ENCODE measurements around the gene BCOR.
A peak's percentile ranks its signal among the peaks of the same experiment; 100 is the strongest.

The BCOR gene

GRCh38 chrX:40094900-40095582 lies 2.7 kb downstream of the BCOR start:
- DNase-seq (ENCODE audit: low spot score) (no peak), ATAC-seq (ENCODE audit: low read depth) (no peak)
- Histone ChIP-seq H3K4me1 (ENCODE audit: insufficient read depth, poor library complexity, severe bottlenecking) (no peaks in the 10 kb centered on the region), H3K27me3 (ENCODE audit: insufficient read depth, poor library complexity, severe bottlenecking) (no peaks in the 10 kb centered on the region), H3K36me3 (ENCODE audit: low read depth) (no peaks in the 10 kb centered on the region), H3K27ac (ENCODE audit: poor library complexity, severe bottlenecking) (peak overlapping the region; percentile 57), H3K9me3 (ENCODE audit: severe bottlenecking) (no peaks in the 10 kb centered on the region), H3K4me3 (ENCODE audit: severe bottlenecking) (peak overlapping the region; percentile 87)
- TF ChIP-seq, protein P1, sequence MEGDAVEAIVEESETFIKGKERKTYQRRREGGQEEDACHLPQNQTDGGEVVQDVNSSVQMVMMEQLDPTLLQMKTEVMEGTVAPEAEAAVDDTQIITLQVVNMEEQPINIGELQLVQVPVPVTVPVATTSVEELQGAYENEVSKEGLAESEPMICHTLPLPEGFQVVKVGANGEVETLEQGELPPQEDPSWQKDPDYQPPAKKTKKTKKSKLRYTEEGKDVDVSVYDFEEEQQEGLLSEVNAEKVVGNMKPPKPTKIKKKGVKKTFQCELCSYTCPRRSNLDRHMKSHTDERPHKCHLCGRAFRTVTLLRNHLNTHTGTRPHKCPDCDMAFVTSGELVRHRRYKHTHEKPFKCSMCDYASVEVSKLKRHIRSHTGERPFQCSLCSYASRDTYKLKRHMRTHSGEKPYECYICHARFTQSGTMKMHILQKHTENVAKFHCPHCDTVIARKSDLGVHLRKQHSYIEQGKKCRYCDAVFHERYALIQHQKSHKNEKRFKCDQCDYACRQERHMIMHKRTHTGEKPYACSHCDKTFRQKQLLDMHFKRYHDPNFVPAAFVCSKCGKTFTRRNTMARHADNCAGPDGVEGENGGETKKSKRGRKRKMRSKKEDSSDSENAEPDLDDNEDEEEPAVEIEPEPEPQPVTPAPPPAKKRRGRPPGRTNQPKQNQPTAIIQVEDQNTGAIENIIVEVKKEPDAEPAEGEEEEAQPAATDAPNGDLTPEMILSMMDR (IDR thresholded peaks at IDR 0.05; ENCODE audit: poor library complexity, severe bottlenecking) = no peak

- H3K36me3 ChIP-seq (ENCODE audit: low read depth) = no peaks in the 10 kb centered on the region
- H3K9me3 ChIP-seq (ENCODE audit: severe bottlenecking) = no peaks in the 10 kb centered on the region
- DNase-seq (ENCODE audit: low spot score) (no peak), ATAC-seq (ENCODE audit: low read depth) (peak; percentile 8)
- TF ChIP-seq, protein P1 (IDR thresholded peaks at IDR 0.05; ENCODE audit: poor library complexity, severe bottlenecking) = no peak
- peak overlapping the region; percentile 87 for H3K4me3 ChIP-seq (ENCODE audit: severe bottlenecking)
- peak overlapping the region; percentile 57 for H3K27ac ChIP-seq (ENCODE audit: poor library complexity, severe bottlenecking)
- H3K27me3 ChIP-seq (ENCODE audit: insufficient read depth, poor library complexity, severe bottlenecking) = no peaks in the 10 kb centered on the region
- H3K4me1 ChIP-seq (ENCODE audit: insufficient read depth, poor library complexity, severe bottlenecking) = no peaks in the 10 kb centered on the region
Measured at GRCh38 chrX:40094041-40094899, 3.5 kb downstream of the BCOR start.

DNA sequence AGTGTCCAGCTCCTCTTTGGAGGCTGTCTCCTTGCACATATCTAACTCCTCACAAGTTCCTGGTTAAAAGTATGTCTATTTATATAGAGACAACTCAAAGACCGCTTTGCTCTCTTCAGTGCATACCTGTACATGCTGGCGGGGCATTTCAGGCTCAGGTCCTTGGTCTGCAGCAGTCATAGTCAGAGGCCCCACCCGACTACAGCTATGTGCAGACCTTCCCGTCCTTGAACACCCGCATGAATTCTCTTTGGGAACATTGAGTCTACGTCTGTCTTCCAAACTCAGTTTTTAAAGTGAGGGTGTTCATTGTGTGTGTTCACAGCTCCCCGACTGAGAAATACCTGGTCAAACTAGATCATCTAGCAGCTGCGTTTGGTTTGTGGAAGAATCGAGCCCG lies 4.2 kb downstream of the BCOR start:
- no peaks in the 10 kb centered on the region for H3K36me3 ChIP-seq (ENCODE audit: low read depth)
- no peaks in the 10 kb centered on the region for H3K27me3 ChIP-seq (ENCODE audit: insufficient read depth, poor library complexity, severe bottlenecking)
- no peaks in the 10 kb centered on the region for H3K9me3 ChIP-seq (ENCODE audit: severe bottlenecking)
- peak overlapping the region; percentile 57 for H3K27ac ChIP-seq (ENCODE audit: poor library complexity, severe bottlenecking)
- ATAC-seq (ENCODE audit: low read depth) (no peak), DNase-seq (ENCODE audit: low spot score) (no peak)
- H3K4me1 ChIP-seq (ENCODE audit: insufficient read depth, poor library complexity, severe bottlenecking) = no peaks in the 10 kb centered on the region
- H3K4me3 ChIP-seq (ENCODE audit: severe bottlenecking) = no peak overlapping the region
- TF ChIP-seq, protein P1 (IDR thresholded peaks at IDR 0.05; ENCODE audit: poor library complexity, severe bottlenecking) = no peak

DNA sequence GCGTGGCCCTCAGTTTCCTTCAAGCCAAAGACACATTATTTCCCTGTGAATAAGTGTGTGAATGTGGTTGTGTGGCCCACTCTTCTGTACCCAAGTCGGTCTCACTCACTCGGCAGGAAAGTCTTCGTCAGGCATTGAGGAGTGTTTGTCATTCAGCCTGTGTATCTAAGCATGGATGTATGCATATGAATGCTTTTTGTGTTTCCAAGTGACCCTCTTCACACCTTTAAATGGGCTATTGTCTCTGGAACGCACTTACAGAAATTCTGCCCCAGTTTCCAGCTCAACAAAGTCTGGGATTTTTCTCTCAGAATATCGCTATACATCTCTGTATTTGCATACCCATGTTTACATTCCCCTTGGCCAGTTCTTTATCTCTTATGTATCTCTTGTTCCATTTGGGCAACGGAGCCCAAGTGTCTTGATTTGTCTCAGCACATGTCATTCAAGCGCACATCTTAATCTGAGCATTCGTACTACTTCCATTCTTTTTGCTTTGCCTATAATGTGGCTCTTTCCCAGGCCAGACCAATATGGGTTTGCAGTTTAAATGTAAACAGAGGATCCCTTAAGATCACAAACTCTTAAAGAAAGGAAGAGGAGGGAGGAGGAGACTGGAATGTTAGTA lies 4.8 kb downstream of the BCOR start:
- Histone ChIP-seq H3K27ac (ENCODE audit: poor library complexity, severe bottlenecking) (no peak overlapping the region), H3K36me3 (ENCODE audit: low read depth) (no peaks in the 10 kb centered on the region), H3K27me3 (ENCODE audit: insufficient read depth, poor library complexity, severe bottlenecking) (no peaks in the 10 kb centered on the region), H3K4me3 (ENCODE audit: severe bottlenecking) (no peak overlapping the region), H3K4me1 (ENCODE audit: insufficient read depth, poor library complexity, severe bottlenecking) (no peaks in the 10 kb centered on the region), H3K9me3 (ENCODE audit: severe bottlenecking) (no peaks in the 10 kb centered on the region)
- DNase-seq (ENCODE audit: low spot score) (no peak), ATAC-seq (ENCODE audit: low read depth) (no peak)
- TF ChIP-seq, protein P1 (IDR thresholded peaks at IDR 0.05; ENCODE audit: poor library complexity, severe bottlenecking) = no peak

All from RWPE2 (cell line).